Measurements from ENCODE around the gene RAB31. TPM values are rescaled to one million over a fixed set of nuclear protein-coding genes. Genes with fewer than 3 reads are reported as not detected.

The RAB31 gene
- total RNA-seq, 4 donors from 2014 or later, result 27.1 to 54.4 (median 44.3) TPM

DNA sequence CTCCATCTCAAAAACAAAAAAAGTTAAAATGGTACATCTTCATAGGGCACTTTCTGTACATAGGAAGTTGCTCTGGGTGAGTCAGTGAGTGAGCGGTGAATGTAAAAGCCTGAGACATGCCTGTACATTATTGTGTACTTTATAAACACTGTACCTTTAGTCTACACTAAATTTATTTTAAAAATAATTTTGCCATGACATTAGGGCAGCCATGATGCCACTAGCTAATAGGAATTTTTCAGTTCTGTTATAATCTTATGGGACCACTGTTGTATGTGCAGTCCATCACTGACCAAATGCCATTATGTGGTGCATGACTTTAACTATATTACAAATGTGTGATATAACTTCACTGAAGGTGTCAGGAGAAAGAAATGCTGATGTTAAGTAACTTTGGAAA lies 166.6 kb downstream of the RAB31 start:
- Histone ChIP-seq H3K4me3 (no peak overlapping the region), H3K27me3 (no peaks in the 10 kb centered on the region), H3K27ac (no peak overlapping the region), H3K4me1 (peaks cover 0 to 19% (median 0%) of the 10 kb centered on the region in 4 donors), H3K36me3 (no peaks in the 10 kb centered on the region), H3K9me3 (no peaks in the 10 kb centered on the region)
- TF ChIP-seq, protein P1, sequence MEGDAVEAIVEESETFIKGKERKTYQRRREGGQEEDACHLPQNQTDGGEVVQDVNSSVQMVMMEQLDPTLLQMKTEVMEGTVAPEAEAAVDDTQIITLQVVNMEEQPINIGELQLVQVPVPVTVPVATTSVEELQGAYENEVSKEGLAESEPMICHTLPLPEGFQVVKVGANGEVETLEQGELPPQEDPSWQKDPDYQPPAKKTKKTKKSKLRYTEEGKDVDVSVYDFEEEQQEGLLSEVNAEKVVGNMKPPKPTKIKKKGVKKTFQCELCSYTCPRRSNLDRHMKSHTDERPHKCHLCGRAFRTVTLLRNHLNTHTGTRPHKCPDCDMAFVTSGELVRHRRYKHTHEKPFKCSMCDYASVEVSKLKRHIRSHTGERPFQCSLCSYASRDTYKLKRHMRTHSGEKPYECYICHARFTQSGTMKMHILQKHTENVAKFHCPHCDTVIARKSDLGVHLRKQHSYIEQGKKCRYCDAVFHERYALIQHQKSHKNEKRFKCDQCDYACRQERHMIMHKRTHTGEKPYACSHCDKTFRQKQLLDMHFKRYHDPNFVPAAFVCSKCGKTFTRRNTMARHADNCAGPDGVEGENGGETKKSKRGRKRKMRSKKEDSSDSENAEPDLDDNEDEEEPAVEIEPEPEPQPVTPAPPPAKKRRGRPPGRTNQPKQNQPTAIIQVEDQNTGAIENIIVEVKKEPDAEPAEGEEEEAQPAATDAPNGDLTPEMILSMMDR (IDR thresholded peaks at IDR 0.05), result no peak
- TF ChIP-seq EP300 (IDR thresholded peaks at IDR 0.05) (no peak), POLR2A (IDR thresholded peaks at IDR 0.05) (no peak)
- DNase-seq (ENCODE audit: low spot score in 2 of 2), result no peak
- 91 to 100% methylated on average over 1 of the region's 1 CpG for WGBS, 2 donors

DNA sequence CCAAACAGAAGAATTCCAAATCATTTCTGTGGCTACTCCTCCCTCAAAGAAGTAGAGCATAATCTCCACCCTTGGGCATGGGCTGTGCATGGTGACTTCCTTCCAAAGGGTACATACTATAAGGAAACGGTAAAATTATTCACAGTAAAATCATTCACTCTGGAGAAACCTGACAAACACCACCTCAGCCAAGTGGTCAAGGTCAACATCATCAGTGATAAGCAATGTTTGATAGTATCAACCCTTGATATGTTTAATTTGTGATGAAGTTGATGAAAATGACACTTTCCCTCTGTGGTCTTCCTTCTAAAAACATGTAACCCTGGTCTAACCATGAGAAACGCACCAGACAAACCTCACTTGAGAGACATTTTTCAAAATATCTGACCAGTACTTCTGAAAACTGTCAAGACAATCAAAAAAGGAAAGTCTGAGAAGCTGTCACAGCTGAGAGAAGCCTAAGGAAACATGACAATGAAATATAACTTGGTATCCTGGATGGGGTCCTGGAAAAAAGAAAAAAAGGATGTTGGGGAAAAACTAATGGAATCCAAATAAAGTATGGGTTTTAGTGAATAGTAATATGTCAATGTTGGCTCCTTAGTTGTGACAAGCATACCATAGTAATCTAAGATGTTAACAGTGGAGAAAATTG lies 168.2 kb downstream of the RAB31 start:
- Histone ChIP-seq H3K27ac (peak overlapping the region; percentile 43 to 84 (median 78)), H3K36me3 (no peaks in the 10 kb centered on the region), H3K4me1 (peaks cover 0 to 16% (median 0%) of the 10 kb centered on the region in 4 donors), H3K27me3 (no peaks in the 10 kb centered on the region), H3K4me3 (peak overlapping the region in 1 of 4 donors; percentile 26), H3K9me3 (no peaks in the 10 kb centered on the region)
- no peak for TF ChIP-seq POLR2A (IDR thresholded peaks at IDR 0.05)
- TF ChIP-seq EP300 (IDR thresholded peaks at IDR 0.05), result no peak
- TF ChIP-seq, protein P1 (IDR thresholded peaks at IDR 0.05), result no peak
- 91 to 92% methylated on average over 2 of the region's 2 CpGs for WGBS, 2 donors
- DNase-seq (ENCODE audit: low spot score in 2 of 2), result no peak

DNA sequence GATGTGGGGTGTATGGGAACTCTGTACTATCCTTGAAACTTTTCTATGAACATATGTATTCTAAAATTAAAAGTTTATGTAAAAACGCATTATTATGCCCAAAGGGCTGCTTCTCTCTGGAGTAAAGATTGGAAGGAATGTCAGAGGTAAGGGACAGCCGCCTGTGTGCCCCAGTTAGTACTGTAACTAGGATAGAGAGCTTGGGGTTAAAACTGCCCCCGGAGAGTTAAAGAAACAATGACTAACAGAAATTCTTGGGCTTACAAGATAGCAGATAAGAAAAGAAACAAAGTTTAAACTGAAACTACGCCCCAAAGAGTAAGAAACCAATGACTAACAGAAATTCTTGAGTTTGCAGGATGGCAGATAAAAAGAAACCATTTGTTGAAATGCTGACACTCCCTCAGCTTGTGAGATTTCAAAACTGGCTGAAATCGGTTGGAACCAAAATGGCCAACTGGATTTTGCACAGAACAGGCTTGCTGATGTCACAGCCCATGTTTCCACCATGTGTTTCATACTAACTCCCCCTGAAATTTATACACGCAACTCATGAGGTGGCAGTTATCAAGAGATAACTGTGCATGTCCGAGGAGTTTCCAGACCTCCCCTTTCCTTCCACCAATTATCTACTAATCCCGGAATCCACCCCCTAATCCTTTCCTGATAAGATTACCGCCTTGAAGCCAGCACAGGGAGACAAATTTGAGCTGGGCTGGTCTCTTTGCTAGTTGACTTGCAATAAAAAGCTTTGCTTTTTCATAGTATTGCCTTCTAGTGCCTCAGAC lies 169.0 kb downstream of the RAB31 start:
- peak in 1 of 2 donors; percentile 73 for TF ChIP-seq EP300 (IDR thresholded peaks at IDR 0.05)
- TF ChIP-seq POLR2A (IDR thresholded peaks at IDR 0.05), result no peak
- Histone ChIP-seq H3K4me1 (peaks cover 0 to 16% (median 0%) of the 10 kb centered on the region in 4 donors), H3K4me3 (peak overlapping the region in 2 of 4 donors; percentile 16 to 26), H3K27me3 (no peaks in the 10 kb centered on the region), H3K9me3 (no peaks in the 10 kb centered on the region), H3K36me3 (no peaks in the 10 kb centered on the region), H3K27ac (peak overlapping the region; percentile 43 to 84 (median 78))
- DNase-seq (ENCODE audit: low spot score in 2 of 2), result peak in 1 of 2 donors; percentile 38
- 18 to 22% methylated on average over 9 of the region's 9 CpGs for WGBS, 2 donors

DNA sequence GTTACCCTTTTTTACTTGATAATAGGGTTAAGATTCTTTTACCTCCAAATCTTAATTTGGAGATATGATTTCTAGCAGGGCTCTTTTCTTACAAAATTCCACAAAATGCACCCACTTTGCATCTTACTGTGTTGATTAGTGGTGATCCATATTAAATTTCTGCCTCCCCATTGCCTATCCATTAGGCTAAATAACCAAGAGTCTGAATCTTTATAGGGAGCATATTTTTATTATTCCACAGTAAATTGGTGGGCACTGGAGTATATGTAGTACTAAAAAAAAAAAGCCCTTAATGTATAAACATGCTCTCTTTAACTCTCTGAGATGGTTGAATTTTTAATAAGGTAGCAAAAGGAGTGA lies 169.5 kb downstream of the RAB31 start:
- H3K36me3 ChIP-seq, result no peaks in the 10 kb centered on the region
- DNase-seq (ENCODE audit: low spot score in 2 of 2), result no peak
- H3K4me3 ChIP-seq, result peak overlapping the region in 1 of 4 donors; percentile 26
- no peaks in the 10 kb centered on the region for H3K9me3 ChIP-seq
- peaks cover 0 to 16% (median 0%) of the 10 kb centered on the region in 4 donors for H3K4me1 ChIP-seq
- TF ChIP-seq POLR2A (IDR thresholded peaks at IDR 0.05) (no peak), EP300 (IDR thresholded peaks at IDR 0.05) (no peak)
- TF ChIP-seq, protein P1 (IDR thresholded peaks at IDR 0.05), result no peak
- peak overlapping the region; percentile 43 to 84 (median 78) for H3K27ac ChIP-seq
- no peaks in the 10 kb centered on the region for H3K27me3 ChIP-seq

DNA sequence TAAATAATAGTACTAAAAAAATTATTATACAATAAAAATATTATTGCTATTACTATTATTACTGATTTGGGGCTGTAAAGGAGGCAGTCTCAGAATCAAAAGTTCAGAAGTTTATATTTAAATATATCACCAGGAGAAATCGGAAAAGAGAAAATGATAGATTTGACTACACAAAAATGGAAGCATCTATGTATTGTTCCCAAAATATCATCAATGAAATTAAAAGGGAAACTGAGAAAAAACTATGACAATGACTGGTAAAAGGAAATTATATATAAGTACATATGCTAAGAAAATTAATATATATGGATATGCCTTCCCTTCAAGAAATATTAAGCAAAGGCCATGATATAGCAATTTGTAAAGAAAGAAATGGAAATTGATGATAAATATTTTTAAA lies 170.0 kb downstream of the RAB31 start:
- TF ChIP-seq, protein P1 (IDR thresholded peaks at IDR 0.05), result no peak
- TF ChIP-seq EP300 (IDR thresholded peaks at IDR 0.05), result no peak
- TF ChIP-seq POLR2A (IDR thresholded peaks at IDR 0.05), result no peak
- H3K27ac ChIP-seq, result peak overlapping the region in 1 of 4 donors; percentile 82
- peaks cover 0 to 16% (median 0%) of the 10 kb centered on the region in 4 donors for H3K4me1 ChIP-seq
- no peaks in the 10 kb centered on the region for H3K36me3 ChIP-seq
- no peak overlapping the region for H3K4me3 ChIP-seq
- 98 to 100% methylated on average over 1 of the region's 1 CpG for WGBS, 2 donors
- H3K9me3 ChIP-seq, result no peaks in the 10 kb centered on the region
- H3K27me3 ChIP-seq, result no peaks in the 10 kb centered on the region
- DNase-seq (ENCODE audit: low spot score in 2 of 2), result no peak

Data from tibial nerve (tissue), 4 donors.